ENCODE data around the gene TCP11L2.

DNA sequence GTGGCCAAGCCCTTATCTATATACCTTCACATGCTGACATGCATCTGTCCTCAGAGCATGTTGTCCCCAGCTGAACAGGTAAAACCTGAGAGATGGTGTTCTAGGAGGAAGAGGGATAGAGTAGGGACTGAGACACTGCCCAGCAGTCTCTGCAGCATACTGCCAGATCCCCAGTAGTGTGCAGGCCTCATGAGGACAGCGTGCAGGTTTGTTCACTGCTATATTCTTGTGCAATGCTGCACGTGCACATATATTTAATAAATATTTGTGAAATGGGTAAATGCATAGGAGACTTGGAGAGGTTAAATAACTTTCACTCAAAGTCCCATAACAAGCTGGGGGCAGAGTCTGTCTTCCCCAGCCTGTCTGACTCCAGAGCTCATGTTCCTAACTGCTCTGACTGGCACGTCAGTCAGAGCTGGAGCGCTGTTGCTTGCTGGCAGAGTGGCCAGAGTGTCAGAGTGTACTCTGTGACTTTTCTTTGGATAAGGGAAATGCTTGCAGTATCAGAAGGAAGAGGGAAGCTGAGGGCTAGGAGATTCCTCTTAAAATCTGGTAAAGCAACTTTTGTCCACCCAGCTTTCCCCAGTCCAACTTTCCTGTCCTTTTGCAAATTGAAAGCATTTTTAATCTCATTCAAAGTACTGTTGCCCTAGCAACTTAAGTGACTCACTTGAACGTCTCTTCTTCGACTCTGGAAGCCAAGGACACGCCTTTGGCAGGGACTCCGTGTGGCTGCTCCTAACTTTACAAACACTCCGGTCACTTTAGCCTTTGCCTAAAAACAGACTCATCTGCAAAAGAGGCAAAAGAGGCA lies 40.1 kb downstream of the TCP11L2 start:
- TF ChIP-seq CTCF (IDR thresholded peaks at IDR 0.05) (no peak), POLR2A (IDR thresholded peaks at IDR 0.05) (no peak)

Measured in ovary (tissue), 3 donors.